HEK293 (cell line): ENCODE data around the gene SKA2.

Source experiments
- CTCF ChIA-PET: fragments of 350-600 bp; formaldehyde crosslinking; extraction: SDS; loops from one replicate; lab custom pipeline; 2021; ENCODE audit warnings: antibody characterized with exemption; lab: Yijun Ruan, JAX
- POLR2A ChIA-PET: fragments of 300-600 bp; formaldehyde crosslinking; extraction: SDS; loops from one replicate; lab custom pipeline; 2020; ENCODE audit warnings: antibody characterized with exemption, inconsistent platforms; lab: Yijun Ruan, JAX
- H3K27ac ChIP-seq: fragments of 200-500 bp; sonication (Bioruptor generic); 2 replicates; pipeline ENCODE4 v1.5.1; 2014; ENCODE audit warnings: low read depth, low read length, control low read depth, inconsistent platforms; ENCODE audit errors: extremely low read depth
- H3K36me3 ChIP-seq, 2 experiments: fragments of 200-500 bp in 1 of 2; sonication (Bioruptor generic) in 1 of 2; 1 replicate in 1 of 2; 2 replicates in 1 of 2; pipeline ENCODE4 v1.5.1; 2014 to 2017; ENCODE audit warnings: inconsistent platforms in 2 of 2, low read length in 2 of 2; ENCODE audit not compliant: control insufficient read depth in 2 of 2, insufficient read depth in 1 of 2
- H3K4me1 ChIP-seq: fragments of 200-500 bp; sonication (Bioruptor generic); 2 replicates; pipeline ENCODE4 v1.5.1; 2014; ENCODE audit warnings: mild to moderate bottlenecking, low read length, inconsistent platforms; ENCODE audit not compliant: control insufficient read depth, insufficient read depth
- H3K4me3 ChIP-seq: 2 replicates; pipeline ENCODE4 v1.5.1; 2011; ENCODE audit warnings: low read depth, mild to moderate bottlenecking, control low read depth, low read length, moderate library complexity
- H3K9me3 ChIP-seq: fragments of 200-500 bp; sonication (Bioruptor generic); 2 replicates; pipeline ENCODE4 v1.5.1; 2014; ENCODE audit warnings: low read depth, low read length, inconsistent platforms; ENCODE audit not compliant: control insufficient read depth, insufficient read depth
- MZF1 ChIP-seq: fragments of 450-650 bp; formaldehyde crosslinking; IDR thresholded peaks from 2 replicates; pipeline ENCODE4 v1.5.1; 2017; ENCODE audit warnings: missing biosample characterization, missing genetic modification characterization, borderline replicate concordance
- PRDM2 ChIP-seq: fragments of 450-650 bp; formaldehyde crosslinking; IDR thresholded peaks from 2 replicates; pipeline ENCODE4 v1.5.1; 2016; ENCODE audit warnings: missing biosample characterization, missing genetic modification characterization, borderline replicate concordance
- WT1 ChIP-seq: fragments of 450-650 bp; formaldehyde crosslinking; IDR thresholded peaks from 2 replicates; pipeline ENCODE4 v1.5.1; 2016; ENCODE audit warnings: missing biosample characterization, missing genetic modification characterization
- ZBTB21 ChIP-seq: fragments of 450-650 bp; formaldehyde crosslinking; IDR thresholded peaks from 2 replicates; pipeline ENCODE4 v1.5.1; 2017; ENCODE audit warnings: missing biosample characterization, missing genetic modification characterization
- ZFP69B ChIP-seq: fragments of 450-650 bp; formaldehyde crosslinking; IDR thresholded peaks from 2 replicates; pipeline ENCODE4 v1.5.1; 2016; ENCODE audit warnings: missing biosample characterization, missing genetic modification characterization
- ZNF10 ChIP-seq: fragments of 450-650 bp; formaldehyde crosslinking; IDR thresholded peaks from 2 replicates; pipeline ENCODE4 v1.5.1; 2017; ENCODE audit warnings: missing biosample characterization, missing genetic modification characterization
- ZNF37A ChIP-seq: fragments of 450-650 bp; IDR thresholded peaks from 2 replicates; pipeline ENCODE4 v1.5.1; 2018; ENCODE audit warnings: missing biosample characterization, missing genetic modification characterization
- ZNF449 ChIP-seq: fragments of 450-650 bp; formaldehyde crosslinking; IDR thresholded peaks from 2 replicates; pipeline ENCODE4 v1.5.1; 2017; ENCODE audit warnings: missing biosample characterization, mild to moderate bottlenecking, missing genetic modification characterization, moderate library complexity
- ZNF501 ChIP-seq: fragments of 450-650 bp; formaldehyde crosslinking; IDR thresholded peaks from 2 replicates; pipeline ENCODE4 v1.5.1; 2016; ENCODE audit warnings: missing biosample characterization, missing genetic modification characterization
- ZNF623 ChIP-seq: fragments of 450-650 bp; formaldehyde crosslinking; IDR thresholded peaks from 2 replicates; pipeline ENCODE4 v1.5.1; 2016; ENCODE audit warnings: missing biosample characterization, missing genetic modification characterization
- ZNF664 ChIP-seq: fragments of 450-650 bp; formaldehyde crosslinking; IDR thresholded peaks from 2 replicates; pipeline ENCODE4 v1.5.1; 2016; ENCODE audit warnings: missing biosample characterization, missing genetic modification characterization
- ZNF76 ChIP-seq: fragments of 450-650 bp; formaldehyde crosslinking; IDR thresholded peaks from 2 replicates; pipeline ENCODE4; 2016; ENCODE audit warnings: low read depth, missing biosample characterization, missing genetic modification characterization, borderline replicate concordance
- ZNF785 ChIP-seq: fragments of 450-650 bp; formaldehyde crosslinking; IDR thresholded peaks from 2 replicates; pipeline ENCODE4 v1.5.1; 2016; ENCODE audit warnings: missing biosample characterization, missing genetic modification characterization
- ZSCAN18 ChIP-seq: fragments of 450-650 bp; formaldehyde crosslinking; IDR thresholded peaks from 2 replicates; pipeline ENCODE4 v1.5.1; 2016; ENCODE audit warnings: missing biosample characterization, missing genetic modification characterization

Gene SKA2

GRCh38 chr17:59149841-59150511, 5.0 kb downstream of the SKA2 start:
- no peak overlapping the region for H3K4me3 ChIP-seq
- ChIA-PET CTCF (interaction anchor here (0.5 to 0.6 kb wide), 2 partner anchors 12 to 58 kb away, joined by 3 read pairs; no protein-coding TSS in a partner anchor), POLR2A (interaction anchor here (1.6 to 3.0 kb wide), 2 partner anchors 13 to 43 kb away, joined by 5 to 11 read pairs; partner anchors contain the start of gene TRIM37)
- TF ChIP-seq ZNF37A (no peak), WT1 (tag by site-specific recombination) (no peak), ZNF664 (tag by site-specific recombination) (peak; percentile 91), ZNF76 (no peak), PRDM2 (tag by site-specific recombination) (no peak), ZSCAN18 (tag by site-specific recombination) (no peak), ZFP69B (tag by site-specific recombination) (no peak), MZF1 (tag by site-specific recombination) (peak; percentile 59; the same call in 1 of the 2 replicates)
- H3K4me1 ChIP-seq: peaks cover 20% of the 10 kb centered on the region
- 0 out of 2 replicates have a peak overlapping the region, but pooled peaks have one; percentile 3 for H3K27ac ChIP-seq
- no peaks in the 10 kb centered on the region for H3K9me3 ChIP-seq
- H3K36me3 ChIP-seq: peaks cover 0 to 15% of the 10 kb centered on the region in 2 experiments; a peak in 1 of 3 replicates

GRCh38 chr17:59149051-59149450, 5.9 kb downstream of the SKA2 start:
- ChIA-PET POLR2A (interaction anchor here (1.3 to 1.6 kb wide), 2 partner anchors 12 to 42 kb away, joined by 4 to 5 read pairs; partner anchors contain the start of gene TRIM37), CTCF (no interaction called here)
- TF ChIP-seq ZNF623 (tag by site-specific recombination): no peak
- TF ChIP-seq ZNF785 (tag by site-specific recombination): no peak
- TF ChIP-seq ZBTB21 (tag by site-specific recombination): no peak
- no peak for TF ChIP-seq ZNF501
- TF ChIP-seq ZNF449 (tag by site-specific recombination): no peak
- TF ChIP-seq ZNF10: no peak
- TF ChIP-seq, all 188 proteins: peak for 0
- Histone ChIP-seq H3K36me3 (peaks cover 5 to 17% of the 10 kb centered on the region in 2 experiments; a peak in 2 of 3 replicates), H3K4me3 (no peak overlapping the region), H3K4me1 (peaks cover 20% of the 10 kb centered on the region), H3K27ac (no peak overlapping the region), H3K9me3 (no peaks in the 10 kb centered on the region)
